SU-DHL-6 (cell line): ENCODE results near the gene STEAP3.

ENCODE experiments used
- CTCF ChIP-seq: fragments of 200-600 bp; sonication (generic); IDR thresholded peaks from one replicate; pipeline ENCODE4 v1.5.1; 2017; ENCODE audit warnings: antibody characterized with exemption, mild to moderate bottlenecking, low read length, moderate library complexity; ENCODE audit not compliant: insufficient read depth, poor library complexity, severe bottlenecking
- EZH2phosphoT487 ChIP-seq: fragments of 200-600 bp; sonication (generic), shearing (Covaris generic); conservative IDR thresholded peaks from 2 replicates; pipeline ENCODE4 v1.6.1; 2018; ENCODE audit warnings: mild to moderate bottlenecking, antibody characterized with exemption, low read length, moderate library complexity, mixed read lengths

GRCh38 chr2:119253114-119253702, 29.6 kb downstream of the STEAP3 start:
- TF ChIP-seq CTCF: no peak
- no peak for TF ChIP-seq EZH2phosphoT487
